Astrocyte (in vitro differentiated cells and primary cell): Measurements from ENCODE around the gene ING5. TPM values are rescaled to one million over a fixed set of nuclear protein-coding genes. Genes with fewer than 3 reads are reported as not detected.

Experiments used
- DNase-seq: peaks from one replicate; pipeline ENCODE4 v3.0.0-alpha.2; 2010; ENCODE audit warnings: low read depth
- FAIRE-seq: peaks from 2 replicates; lab custom pipeline; 2011; peaks lifted over from hg19 to GRCh38; lab: Jason Lieb, UNC
- H2AFZ ChIP-seq: 2 replicates; pipeline ENCODE4 v1.6.0; 2012; ENCODE audit warnings: low read depth, low read length, inconsistent platforms
- H3K27ac ChIP-seq: 2 replicates; pipeline ENCODE4 v1.5.1; 2011; ENCODE audit warnings: low read depth, low read length, inconsistent platforms
- H3K27me3 ChIP-seq: 2 replicates; pipeline ENCODE4 v1.6.0; 2011; ENCODE audit warnings: low read length, inconsistent platforms; ENCODE audit not compliant: insufficient read depth
- H3K36me3 ChIP-seq: 2 replicates; pipeline ENCODE4 v1.5.1; 2011; ENCODE audit warnings: low read length, inconsistent platforms; ENCODE audit not compliant: insufficient read depth
- H3K4me1 ChIP-seq: 2 replicates; pipeline ENCODE4 v1.5.1; 2011; ENCODE audit warnings: low read length, inconsistent platforms; ENCODE audit not compliant: insufficient read depth
- H3K4me2 ChIP-seq: 2 replicates; pipeline ENCODE4 v1.6.0; 2012; ENCODE audit warnings: low read length, inconsistent platforms
- H3K4me3 ChIP-seq: 2 replicates; pipeline ENCODE4 v1.5.1; 2011; ENCODE audit warnings: low read depth, mild to moderate bottlenecking, low read length, inconsistent platforms; ENCODE audit not compliant: insufficient read depth
- H3K79me2 ChIP-seq: 2 replicates; pipeline ENCODE4 v1.6.0; 2012; ENCODE audit warnings: mild to moderate bottlenecking, low read length, inconsistent platforms; ENCODE audit not compliant: insufficient read depth
- H3K9ac ChIP-seq: 2 replicates; pipeline ENCODE4 v1.6.0; 2012; ENCODE audit warnings: mild to moderate bottlenecking, low read length, inconsistent platforms
- H3K9me3 ChIP-seq: 2 replicates; pipeline ENCODE4 v1.5.1; 2012; ENCODE audit warnings: low read depth, mild to moderate bottlenecking, low read length, inconsistent platforms; ENCODE audit not compliant: insufficient read depth
- H4K20me1 ChIP-seq: 2 replicates; pipeline ENCODE4 v1.6.0; 2012; ENCODE audit warnings: low read length, inconsistent platforms; ENCODE audit not compliant: insufficient read depth
- H3K27ac Mint-ChIP-seq: one replicate; pipeline ENCODE4 v1.8.0; 2021; ENCODE audit warnings: mild to moderate bottlenecking, mixed read lengths; ENCODE audit not compliant: unreplicated experiment
- H3K27me3 Mint-ChIP-seq: one replicate; pipeline ENCODE4 v1.8.0; 2021; ENCODE audit warnings: low read depth, mixed read lengths; ENCODE audit not compliant: unreplicated experiment
- H3K36me3 Mint-ChIP-seq: one replicate; pipeline ENCODE4 v1.8.0; 2021; ENCODE audit warnings: low read depth, mixed read lengths; ENCODE audit not compliant: unreplicated experiment
- H3K4me1 Mint-ChIP-seq: one replicate; pipeline ENCODE4 v1.8.0; 2021; ENCODE audit warnings: low read depth, mixed read lengths; ENCODE audit not compliant: unreplicated experiment
- H3K4me3 Mint-ChIP-seq: one replicate; pipeline ENCODE4 v1.8.0; 2021; ENCODE audit warnings: mild to moderate bottlenecking, moderate library complexity, mixed read lengths; ENCODE audit not compliant: unreplicated experiment
- H3K9me3 Mint-ChIP-seq: one replicate; pipeline ENCODE4 v1.8.0; 2021; ENCODE audit warnings: mild to moderate bottlenecking, mixed read lengths; ENCODE audit not compliant: unreplicated experiment
- CTCF ChIP-seq: IDR thresholded peaks from 2 replicates; pipeline ENCODE4 v1.5.1; 2011; ENCODE audit warnings: low read depth, mild to moderate bottlenecking, inconsistent platforms, low read length, moderate library complexity; ENCODE audit not compliant: insufficient read depth
- EZH2 ChIP-seq: IDR thresholded peaks from 2 replicates; pipeline ENCODE4 v1.6.1; 2012; ENCODE audit warnings: mild to moderate bottlenecking, low read length, inconsistent platforms; ENCODE audit not compliant: insufficient read depth
- total RNA-seq: library from RNA; stranded (reverse); gene quantifications from 2 replicates; pipeline ENCODE4 v1.2.1, GENCODE V29; 2021

The ING5 gene
- total RNA-seq, 1 donor from 2014 or later = 19.7 TPM

GRCh38 chr2:241775223-241776177 lies 73.7 kb downstream of the ING5 start:
- Histone ChIP-seq H3K79me2 (no peaks in the 10 kb centered on the region), H3K9me3 (no peaks in the 10 kb centered on the region), H4K20me1 (no peaks in the 10 kb centered on the region), H3K9ac (no peak overlapping the region), H3K4me3 (no peak overlapping the region), H3K27ac (no peak overlapping the region), H3K27me3 (no peaks in the 10 kb centered on the region), H3K36me3 (no peaks in the 10 kb centered on the region), H2AFZ (no peak overlapping the region), H3K4me2 (peak overlapping the region; percentile 67), H3K4me1 (peaks cover 11% of the 10 kb centered on the region)
- H3K4me3 Mint-ChIP-seq = no peak overlapping the region
- peaks cover 4% of the 10 kb centered on the region for H3K27me3 Mint-ChIP-seq
- peaks cover 3% of the 10 kb centered on the region for H3K36me3 Mint-ChIP-seq
- no peaks in the 10 kb centered on the region for H3K4me1 Mint-ChIP-seq
- H3K27ac Mint-ChIP-seq = no peak overlapping the region
- no peaks in the 10 kb centered on the region for H3K9me3 Mint-ChIP-seq
- DNase-seq = no peak
- FAIRE-seq = no peak
- no peak for TF ChIP-seq EZH2
- no peak for TF ChIP-seq CTCF

GRCh38 chr2:241776336-241777169 lies 74.7 kb downstream of the ING5 start, which contains the start of gene GAL3ST2:
GAL3ST2 (plus strand) TSS chr2:241776822; CDS start chr2:241776956, 134 bp downstream.
- Histone ChIP-seq H2AFZ (no peak within 1 kb of the TSS), H3K27ac (no peak within 1 kb of the TSS), H3K4me1 (peaks cover 11% of the 10 kb centered on the region), H3K9ac (no peak within 1 kb of the TSS), H3K27me3 (no peaks in the 10 kb centered on the region), H3K4me3 (no peak within 1 kb of the TSS), H3K9me3 (no peaks in the 10 kb centered on the region), H3K4me2 (no peak within 1 kb of the TSS), H4K20me1 (no peaks in the 10 kb centered on the region), H3K36me3 (no peaks in the 10 kb centered on the region), H3K79me2 (no peaks in the 10 kb centered on the region)
- Mint-ChIP-seq H3K27me3 (peaks cover 4% of the 10 kb centered on the region), H3K4me3 (no peak within 1 kb of the TSS), H3K27ac (no peak within 1 kb of the TSS), H3K9me3 (no peaks in the 10 kb centered on the region), H3K4me1 (no peaks in the 10 kb centered on the region), H3K36me3 (peaks cover 3% of the 10 kb centered on the region)
- DNase-seq (no peak), FAIRE-seq (no peak)
- TF ChIP-seq EZH2 (no peak), CTCF (no peak)
